SK-N-SH (cell line): ENCODE measurements around the gene PCSK5.

Source experiments
- CTCF ChIP-seq: fragments of 200-600 bp; sonication (generic); IDR thresholded peaks from 2 replicates; pipeline ENCODE4 v1.6.1; 2017; ENCODE audit warnings: antibody characterized with exemption, mild to moderate bottlenecking, moderate library complexity
- EP300 ChIP-seq, 2 experiments: IDR thresholded peaks; 2 replicates each; pipeline versions ENCODE4 v1.4.0 to v1.6.1; 2012; ENCODE audit warnings: borderline replicate concordance in 1 of 2, low read depth in 1 of 2, low read length in 1 of 2
- EZH2phosphoT487 ChIP-seq: fragments of 200-600 bp; sonication (generic); IDR thresholded peaks from 2 replicates; pipeline ENCODE4 v1.6.1; 2017; ENCODE audit warnings: low read depth, mixed run types, mild to moderate bottlenecking, antibody characterized with exemption, moderate library complexity, borderline replicate concordance
- IRF3 ChIP-seq: fragments of 150-350 bp; IDR thresholded peaks from 2 replicates; pipeline ENCODE4 v1.6.1; 2016; ENCODE audit warnings: mild to moderate bottlenecking, low read depth, low read length
- JUND ChIP-seq: IDR thresholded peaks from 2 replicates; pipeline ENCODE4 v1.4.0; 2012
- POLR2AphosphoS5 ChIP-seq: IDR thresholded peaks from 2 replicates; pipeline ENCODE4 v1.6.1; 2012; ENCODE audit warnings: low read depth, low read length
- SIN3A ChIP-seq: IDR thresholded peaks from 2 replicates; pipeline ENCODE4 v1.6.1; 2012; ENCODE audit warnings: low read depth, mild to moderate bottlenecking, low read length, moderate library complexity, borderline replicate concordance
- TEAD4 ChIP-seq: IDR thresholded peaks from 2 replicates; pipeline ENCODE4 v1.4.0; 2012; ENCODE audit warnings: mild to moderate bottlenecking, borderline replicate concordance; ENCODE audit not compliant: insufficient read depth
- TF ChIP-seq, protein P1 (sequence below): fragments of 150-350 bp; IDR thresholded peaks from 2 replicates; pipeline ENCODE4 v1.6.1; 2017; ENCODE audit warnings: antibody characterized with exemption, low read length, low read depth, borderline replicate concordance

DNA sequence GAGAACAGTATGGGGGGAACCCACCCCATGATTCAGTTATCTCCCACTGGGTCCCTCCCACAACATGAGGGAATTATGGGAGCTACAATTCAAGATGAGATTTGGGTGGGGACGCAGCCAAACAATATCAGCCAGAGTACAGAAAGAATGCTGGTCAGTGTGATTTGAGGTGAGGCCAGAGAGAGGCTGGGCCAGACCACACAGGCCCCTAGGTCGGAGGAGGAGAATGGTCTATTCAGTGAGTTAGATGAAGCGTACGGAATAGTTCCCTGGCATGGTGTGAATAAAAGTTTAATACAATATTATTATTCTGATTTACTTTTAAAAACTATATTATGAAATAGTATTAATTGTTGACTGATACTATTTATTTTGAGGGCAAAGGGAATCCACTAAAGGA, 39.7 kb downstream of the PCSK5 start:
- TF ChIP-seq CTCF: no peak
- TF ChIP-seq SIN3A: no peak
- TF ChIP-seq IRF3: no peak
- no peak for TF ChIP-seq JUND
- no peak for TF ChIP-seq POLR2AphosphoS5
- no peak for TF ChIP-seq TEAD4
- TF ChIP-seq, protein P1, sequence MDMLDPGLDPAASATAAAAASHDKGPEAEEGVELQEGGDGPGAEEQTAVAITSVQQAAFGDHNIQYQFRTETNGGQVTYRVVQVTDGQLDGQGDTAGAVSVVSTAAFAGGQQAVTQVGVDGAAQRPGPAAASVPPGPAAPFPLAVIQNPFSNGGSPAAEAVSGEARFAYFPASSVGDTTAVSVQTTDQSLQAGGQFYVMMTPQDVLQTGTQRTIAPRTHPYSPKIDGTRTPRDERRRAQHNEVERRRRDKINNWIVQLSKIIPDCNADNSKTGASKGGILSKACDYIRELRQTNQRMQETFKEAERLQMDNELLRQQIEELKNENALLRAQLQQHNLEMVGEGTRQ: no peak
- TF ChIP-seq EZH2phosphoT487: no peak
- no peak for TF ChIP-seq EP300 (IDR thresholded peaks at IDR 0.05; ENCODE audit: borderline replicate concordance in 1 of 2, low read depth in 1 of 2, low read length in 1 of 2)
